Activated T-cell treated with anti-CD3 and anti-CD28 coated beads, Interleukin-2, amount 50 U/mL, for 4 hours (primary cell): Measurements from ENCODE around the gene SUN1. TPM values are rescaled to one million over a fixed set of nuclear protein-coding genes. Genes with fewer than 3 reads are reported as not detected.
"Not testable (repeated sequence)": the region's sequence is repeated elsewhere in the genome, so short reads cannot be mapped to it uniquely, and the experiment has no call there.

ENCODE experiments used
- ATAC-seq, 2 donors: fragments of 200-7000 bp; cut with Tn5 transposase; one replicate each; pipeline ENCODE4 v1.10.0; 2021
- DNase-seq: peaks from one replicate; pipeline ENCODE4 v3.0.0-alpha.2; 2020
- H3K27me3 Mint-ChIP-seq: one replicate; pipeline ENCODE4 v1.8.0; 2021; ENCODE audit warnings: low read depth, mixed read lengths
- H3K36me3 Mint-ChIP-seq: one replicate; pipeline ENCODE4 v1.8.0; 2022; ENCODE audit warnings: mixed read lengths; ENCODE audit not compliant: insufficient read depth
- H3K4me1 Mint-ChIP-seq: one replicate; pipeline ENCODE4 v1.8.0; 2021; ENCODE audit warnings: low read depth, mixed read lengths
- H3K4me3 Mint-ChIP-seq: one replicate; pipeline ENCODE4 v1.8.0; 2021; ENCODE audit warnings: mild to moderate bottlenecking, moderate library complexity, mixed read lengths
- H3K9me3 Mint-ChIP-seq: one replicate; pipeline ENCODE4 v1.8.0; 2021; ENCODE audit warnings: mixed read lengths
- total RNA-seq, 3 donors: library from RNA; stranded (reverse); gene quantifications; one replicate each; pipeline ENCODE4 v1.2.1, GENCODE V29; 2021

SUN1 gene
- total RNA-seq, 3 donors from 2014 or later, result 61.5 to 69.1 (median 63.0) TPM

GRCh38 chr7:835485-836401 lies 3.5 kb downstream of the SUN1 start:
- Mint-ChIP-seq H3K9me3 (no peaks in the 10 kb centered on the region), H3K36me3 (peaks cover 20% of the 10 kb centered on the region), H3K4me3 (peak overlapping the region; percentile 40), H3K4me1 (peaks cover 52% of the 10 kb centered on the region), H3K27me3 (no peaks in the 10 kb centered on the region)
- ATAC-seq (no peak), DNase-seq (no peak)

- no peak for DNase-seq
- Mint-ChIP-seq H3K27me3 (no peaks in the 10 kb centered on the region), H3K4me3 (no peak overlapping the region), H3K9me3 (no peaks in the 10 kb centered on the region), H3K4me1 (peaks cover 45% of the 10 kb centered on the region), H3K36me3 (peaks cover 20% of the 10 kb centered on the region)
- ATAC-seq, result no peak
Observed at GRCh38 chr7:836429-836828, 4.2 kb downstream of the SUN1 start.

- no peak overlapping the region for H3K4me3 Mint-ChIP-seq
- no peak for ATAC-seq
Observed at GRCh38 chr7:837001-837400, 4.7 kb downstream of the SUN1 start.

GRCh38 chr7:840001-840600 lies 7.8 kb downstream of the SUN1 start:
- H3K36me3 Mint-ChIP-seq, result peaks cover 33% of the 10 kb centered on the region
- no peaks in the 10 kb centered on the region for H3K27me3 Mint-ChIP-seq
- ATAC-seq, result no peak
- peaks cover 23% of the 10 kb centered on the region for H3K4me1 Mint-ChIP-seq
- H3K4me3 Mint-ChIP-seq, result no peak overlapping the region
- DNase-seq, result no peak
- H3K9me3 Mint-ChIP-seq, result no peaks in the 10 kb centered on the region

More at GRCh38 chr7:837001-837400, 4.7 kb downstream of the SUN1 start:
- Mint-ChIP-seq H3K4me1 (peaks cover 40% of the 10 kb centered on the region), H3K27me3 (no peaks in the 10 kb centered on the region), H3K9me3 (no peaks in the 10 kb centered on the region), H3K36me3 (peaks cover 23% of the 10 kb centered on the region)
- DNase-seq, result no peak

GRCh38 chr7:841943-842342 lies 9.7 kb downstream of the SUN1 start:
- H3K9me3 Mint-ChIP-seq, result no peaks in the 10 kb centered on the region
- peaks cover 32% of the 10 kb centered on the region for H3K36me3 Mint-ChIP-seq
- DNase-seq, result no peak
- no peak for ATAC-seq
- peaks cover 6% of the 10 kb centered on the region for H3K4me1 Mint-ChIP-seq
- H3K4me3 Mint-ChIP-seq, result no peak overlapping the region
- H3K27me3 Mint-ChIP-seq, result no peaks in the 10 kb centered on the region

GRCh38 chr7:842431-843031 lies 10.3 kb downstream of the SUN1 start:
- ATAC-seq (no peak), DNase-seq (no peak)
- peaks cover 32% of the 10 kb centered on the region for H3K36me3 Mint-ChIP-seq
- H3K4me1 Mint-ChIP-seq, result peaks cover 3% of the 10 kb centered on the region
- no peaks in the 10 kb centered on the region for H3K27me3 Mint-ChIP-seq
- no peaks in the 10 kb centered on the region for H3K9me3 Mint-ChIP-seq
- no peak overlapping the region for H3K4me3 Mint-ChIP-seq

GRCh38 chr7:843230-843629 lies 11.0 kb downstream of the SUN1 start:
- Mint-ChIP-seq H3K4me3 (no peak overlapping the region), H3K9me3 (no peaks in the 10 kb centered on the region), H3K4me1 (no peaks in the 10 kb centered on the region), H3K36me3 (peaks cover 34% of the 10 kb centered on the region), H3K27me3 (no peaks in the 10 kb centered on the region)
- no peak for DNase-seq
- ATAC-seq, result no peak

- ATAC-seq (no peak), DNase-seq (no peak)
- H3K27me3 Mint-ChIP-seq, result no peaks in the 10 kb centered on the region
- H3K36me3 Mint-ChIP-seq, result peaks cover 31% of the 10 kb centered on the region
- no peaks in the 10 kb centered on the region for H3K4me1 Mint-ChIP-seq
- H3K4me3 Mint-ChIP-seq, result no peak overlapping the region
- no peaks in the 10 kb centered on the region for H3K9me3 Mint-ChIP-seq
Observed at GRCh38 chr7:844043-844442, 11.8 kb downstream of the SUN1 start.

GRCh38 chr7:844514-844913 lies 12.2 kb downstream of the SUN1 start:
- Mint-ChIP-seq H3K4me1 (no peaks in the 10 kb centered on the region), H3K9me3 (no peaks in the 10 kb centered on the region), H3K4me3 (no peak overlapping the region), H3K27me3 (no peaks in the 10 kb centered on the region), H3K36me3 (peaks cover 34% of the 10 kb centered on the region)
- ATAC-seq, result no peak
- no peak for DNase-seq

- H3K4me3 Mint-ChIP-seq, result no peak overlapping the region
- no peaks in the 10 kb centered on the region for H3K4me1 Mint-ChIP-seq
- no peak for ATAC-seq
- no peak for DNase-seq
- no peaks in the 10 kb centered on the region for H3K9me3 Mint-ChIP-seq
- no peaks in the 10 kb centered on the region for H3K27me3 Mint-ChIP-seq
- H3K36me3 Mint-ChIP-seq, result peaks cover 31% of the 10 kb centered on the region
Observed at GRCh38 chr7:845091-845490, 12.8 kb downstream of the SUN1 start.

GRCh38 chr7:845731-846130 lies 13.5 kb downstream of the SUN1 start:
- DNase-seq, result no peak
- Mint-ChIP-seq H3K9me3 (no peaks in the 10 kb centered on the region), H3K36me3 (peaks cover 31% of the 10 kb centered on the region), H3K4me3 (no peak overlapping the region), H3K4me1 (no peaks in the 10 kb centered on the region), H3K27me3 (no peaks in the 10 kb centered on the region)
- ATAC-seq, result no peak

- not testable (repeated sequence) for H3K4me1 Mint-ChIP-seq, DNase-seq, ATAC-seq, H3K27me3 Mint-ChIP-seq, H3K9me3 Mint-ChIP-seq, H3K4me3 Mint-ChIP-seq
- peaks cover 28% of the 10 kb centered on the region for H3K36me3 Mint-ChIP-seq
Observed at GRCh38 chr7:846958-847650, 14.8 kb downstream of the SUN1 start.

GRCh38 chr7:847728-848127 lies 15.5 kb downstream of the SUN1 start:
- H3K27me3 Mint-ChIP-seq, DNase-seq, ATAC-seq, H3K4me1 Mint-ChIP-seq, H3K4me3 Mint-ChIP-seq, H3K9me3 Mint-ChIP-seq: not testable (repeated sequence)
- peaks cover 22% of the 10 kb centered on the region for H3K36me3 Mint-ChIP-seq

- Mint-ChIP-seq H3K9me3 (no peaks in the 10 kb centered on the region), H3K36me3 (peaks cover 20% of the 10 kb centered on the region), H3K27me3 (no peaks in the 10 kb centered on the region), H3K4me3 (no peak overlapping the region), H3K4me1 (no peaks in the 10 kb centered on the region)
- no peak for DNase-seq
- no peak for ATAC-seq
Observed at GRCh38 chr7:849145-849544, 16.9 kb downstream of the SUN1 start.
